Stimulated activated CD4-positive, alpha-beta T cell treated with anti-CD3 and anti-CD28 coated beads, Interleukin-4, amount 100 ng/mL, for 4 hours (primary cell): ENCODE data around the gene IER5.
"Not testable (repeated sequence)": the region's sequence is repeated elsewhere in the genome, so short reads cannot be mapped to it uniquely, and the experiment has no call there.

Source experiments
- DNase-seq, 2 experiments: peaks; one replicate each; pipeline ENCODE4 v3.0.0-alpha.2; 2020

IER5 gene

DNA sequence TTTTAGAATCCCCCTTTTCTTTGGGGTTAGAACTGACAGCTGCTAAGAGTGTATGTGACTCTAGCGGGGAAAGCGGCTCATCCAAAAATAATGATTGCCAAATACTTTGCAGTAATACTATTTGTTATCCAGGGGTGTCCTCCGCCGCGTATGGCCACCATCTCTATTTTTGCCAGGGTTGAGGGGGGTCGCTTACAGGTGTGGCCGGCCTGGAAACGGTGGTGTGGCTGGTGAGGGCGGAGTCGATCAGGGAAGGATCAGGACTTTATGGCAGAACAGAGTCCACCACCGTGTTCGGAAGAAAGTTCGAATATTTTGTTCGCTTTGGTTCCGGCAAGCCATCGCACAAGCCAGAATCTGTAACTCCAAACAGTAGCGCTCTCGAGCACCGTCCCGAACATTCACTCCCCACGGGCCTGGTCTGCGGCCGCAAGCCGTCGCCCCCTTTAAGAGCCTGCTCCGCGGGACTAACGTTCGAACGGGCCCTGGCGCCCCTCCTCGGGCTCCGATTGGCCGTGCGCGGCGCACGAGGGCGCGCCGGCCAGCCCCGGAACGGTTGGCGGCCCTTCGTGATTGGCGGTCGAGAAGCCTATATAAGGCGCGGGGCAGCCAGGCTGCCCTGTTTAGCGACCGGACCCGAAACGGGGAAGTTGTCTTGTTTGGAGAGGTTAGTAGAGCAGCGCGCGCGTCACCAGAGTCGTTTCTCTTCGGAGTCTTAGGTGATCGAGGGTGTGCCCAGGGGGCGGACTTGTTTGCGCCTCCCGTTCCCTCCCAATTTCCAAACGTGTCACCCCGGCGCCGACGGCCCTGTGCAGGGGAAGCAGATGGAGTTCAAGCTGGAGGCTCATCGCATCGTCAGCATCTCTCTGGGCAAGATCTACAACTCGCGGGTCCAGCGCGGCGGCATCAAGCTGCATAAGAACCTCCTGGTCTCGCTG lies at the start of gene IER5:
TSS of gene IER5 (plus strand) at position 622 of the 938 bp plus-strand sequence. CDS start at position 825, 203 bp downstream.
- peak; percentile 91 to 95 for DNase-seq

DNA sequence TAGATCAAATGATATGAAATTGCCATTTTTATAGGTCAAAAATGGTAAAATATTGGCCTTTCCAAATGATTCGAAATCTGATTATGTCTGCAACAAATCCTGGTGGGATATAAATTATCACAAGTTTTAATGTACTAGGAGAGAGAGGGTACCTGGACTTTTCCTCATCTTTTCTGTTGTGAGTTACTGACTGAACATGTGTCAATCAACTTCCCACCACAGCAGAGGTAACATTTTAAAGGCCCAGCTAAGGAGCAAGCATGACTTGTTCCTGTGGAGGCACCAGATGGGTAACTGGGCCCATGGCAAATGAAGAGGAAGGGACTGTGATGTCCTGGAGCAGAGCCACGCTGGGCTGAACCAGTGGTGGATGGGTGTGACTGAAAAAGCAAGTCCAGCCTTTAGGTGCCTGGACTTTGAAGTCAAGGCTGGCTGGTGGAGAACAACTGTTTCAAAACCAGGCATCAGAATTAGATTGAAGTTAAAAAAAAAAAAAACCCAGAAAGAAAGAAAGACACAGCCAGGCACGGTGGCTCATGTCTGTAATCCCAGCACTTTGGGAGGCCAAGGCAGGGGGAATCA lies 48.1 kb upstream of the IER5 start:
- DNase-seq, result no peak

DNA sequence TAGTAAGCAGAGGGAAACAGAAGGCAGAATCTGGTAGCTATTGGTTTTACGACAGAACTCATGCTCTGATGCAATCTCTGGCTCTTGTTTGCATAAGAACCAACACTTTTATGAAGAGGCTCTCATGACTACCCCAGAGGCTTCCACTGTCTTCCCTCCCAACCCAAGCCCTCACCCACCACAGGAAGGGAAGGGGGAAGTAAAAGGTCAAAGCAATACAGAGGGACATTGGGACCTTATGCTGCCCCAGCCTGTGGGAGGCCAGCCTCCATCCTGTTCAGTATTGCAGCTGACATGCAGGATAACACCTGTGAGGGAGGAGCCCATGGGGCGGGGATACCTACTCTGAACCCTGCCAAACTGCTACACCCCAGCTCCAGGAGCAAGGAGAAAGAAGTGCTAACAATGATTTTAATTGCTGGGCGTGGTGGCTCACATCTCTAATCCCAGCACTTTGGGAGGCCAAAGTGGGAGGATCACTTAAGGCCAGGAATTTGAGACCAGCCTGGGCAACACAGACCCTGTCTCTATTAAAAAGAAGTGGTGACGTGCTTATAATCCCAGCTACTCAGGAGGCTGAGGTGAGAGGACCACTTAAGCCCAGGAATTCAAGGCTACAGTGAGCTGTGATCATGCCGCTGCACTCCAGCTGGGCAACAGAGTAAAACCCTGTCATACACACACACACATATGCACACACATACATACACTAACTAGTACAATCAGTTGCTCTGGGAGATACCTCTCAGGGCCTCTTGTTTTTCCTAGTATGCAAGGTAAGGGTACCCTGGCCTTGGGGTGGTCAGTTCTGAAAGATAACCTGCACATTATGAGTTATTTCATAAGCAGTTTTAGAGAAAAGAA lies 45.2 kb upstream of the IER5 start:
- DNase-seq, result no peak

DNA sequence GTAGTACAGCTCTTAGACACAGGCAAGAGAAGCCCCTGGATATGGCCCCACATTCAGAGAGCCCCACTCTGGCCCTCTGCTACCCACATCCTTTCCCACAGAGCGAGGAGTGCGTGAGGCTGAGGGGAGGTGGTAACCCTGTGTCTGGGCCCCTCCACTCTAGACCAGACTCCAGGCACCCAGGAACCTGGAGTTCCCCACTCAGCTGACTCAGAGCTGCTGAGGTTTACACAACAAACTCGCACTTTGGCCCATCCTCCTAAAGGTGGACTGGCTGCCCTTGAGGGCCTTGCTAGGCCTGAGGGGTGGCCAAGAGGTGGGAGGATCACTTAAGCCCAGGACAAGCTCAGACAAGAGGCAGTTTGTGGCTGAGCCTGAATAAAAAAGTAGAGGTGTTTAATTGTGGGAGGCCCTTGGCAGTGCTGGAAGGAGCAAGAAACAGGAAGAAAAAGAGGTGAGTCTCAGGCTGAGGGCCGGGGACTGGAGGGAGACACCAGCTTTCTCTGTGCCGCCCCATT lies 44.0 kb upstream of the IER5 start:
- peak; percentile 16 to 32 for DNase-seq

GRCh38 chr1:181045946-181046345 lies 42.6 kb upstream of the IER5 start:
- not testable (repeated sequence) for DNase-seq

GRCh38 chr1:181049378-181049777 lies 39.1 kb upstream of the IER5 start:
- no peak for DNase-seq

DNA sequence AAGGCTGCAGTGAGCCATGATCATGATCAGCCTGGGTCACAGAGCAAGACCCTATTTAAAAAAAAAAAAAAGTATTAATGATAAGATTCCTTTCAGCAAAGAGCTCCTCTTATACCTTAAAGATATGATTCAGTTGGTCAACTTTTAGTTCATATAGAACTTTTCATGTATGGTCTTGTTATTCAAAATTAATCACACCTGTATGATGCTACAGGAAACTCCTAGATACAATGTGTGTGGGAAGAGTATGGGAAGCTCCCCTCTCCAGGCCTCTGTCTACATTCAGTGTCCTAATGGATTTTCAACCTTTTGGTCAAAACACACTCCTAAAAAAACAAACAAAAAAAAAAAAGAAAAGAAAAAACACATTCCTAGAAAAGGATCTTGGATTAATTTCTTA lies 37.6 kb upstream of the IER5 start:
- no peak for DNase-seq

DNA sequence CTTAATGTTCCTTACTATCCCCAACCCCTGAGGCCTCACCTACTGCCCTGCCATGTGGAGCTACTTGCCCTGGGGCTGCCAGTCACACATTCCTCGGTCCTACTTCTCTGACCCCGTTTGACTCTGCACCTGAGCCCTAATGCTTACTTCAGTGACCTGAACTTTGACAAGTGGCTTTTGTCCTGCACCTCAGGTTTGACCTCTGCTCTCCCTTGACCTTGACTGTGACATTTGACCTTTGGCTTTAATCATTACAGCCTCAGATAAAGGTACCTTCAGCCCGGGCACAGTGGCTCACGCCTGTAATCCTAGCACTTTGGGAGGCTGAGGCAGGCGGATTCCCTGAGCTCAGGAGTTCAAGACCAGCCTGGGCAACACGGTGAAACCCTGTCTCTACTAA lies 31.9 kb upstream of the IER5 start:
- no peak for DNase-seq

GRCh38 chr1:181057079-181057478 lies 31.4 kb upstream of the IER5 start:
- no peak for DNase-seq

DNA sequence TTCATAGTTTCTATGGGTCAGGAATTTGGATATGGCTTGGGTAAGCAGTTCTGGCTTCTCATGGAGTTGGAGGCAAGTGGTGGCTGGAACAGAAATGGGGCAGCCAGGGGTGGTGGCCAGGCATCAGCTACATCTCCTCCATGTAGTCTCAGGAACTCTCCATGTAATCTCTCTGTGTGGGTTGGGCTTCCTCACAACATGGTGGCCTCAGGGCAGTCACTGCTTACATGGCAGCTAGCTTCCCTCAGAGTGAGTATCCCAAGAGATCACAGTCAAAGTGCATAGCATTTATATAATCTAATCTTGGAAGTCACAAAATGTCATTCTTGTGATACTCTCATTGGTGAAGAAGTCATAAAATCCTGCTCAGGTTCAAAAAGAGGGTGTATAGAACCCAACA lies 29.1 kb upstream of the IER5 start:
- no peak for DNase-seq

DNA sequence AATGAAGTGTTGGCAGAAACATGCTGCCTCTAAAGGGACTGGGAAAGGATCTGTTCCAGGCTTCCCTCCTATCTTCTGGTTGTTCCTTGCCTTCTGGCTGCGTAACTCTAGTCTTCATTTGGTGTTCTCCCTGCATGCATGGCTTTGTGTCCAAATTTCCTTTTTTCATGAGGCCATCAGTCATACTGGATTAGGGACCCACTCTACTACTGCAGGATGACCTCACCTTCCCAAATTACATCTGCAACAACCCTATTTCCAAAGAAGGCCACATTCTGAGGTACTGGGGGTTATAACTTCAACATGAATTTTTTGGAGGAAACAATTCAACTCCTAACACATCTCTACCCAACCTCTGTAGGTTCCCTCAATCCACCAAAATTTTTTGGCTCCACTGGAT lies 28.4 kb upstream of the IER5 start:
- no peak for DNase-seq

GRCh38 chr1:181060947-181061346 lies 27.6 kb upstream of the IER5 start:
- DNase-seq, result not testable (repeated sequence)

DNA sequence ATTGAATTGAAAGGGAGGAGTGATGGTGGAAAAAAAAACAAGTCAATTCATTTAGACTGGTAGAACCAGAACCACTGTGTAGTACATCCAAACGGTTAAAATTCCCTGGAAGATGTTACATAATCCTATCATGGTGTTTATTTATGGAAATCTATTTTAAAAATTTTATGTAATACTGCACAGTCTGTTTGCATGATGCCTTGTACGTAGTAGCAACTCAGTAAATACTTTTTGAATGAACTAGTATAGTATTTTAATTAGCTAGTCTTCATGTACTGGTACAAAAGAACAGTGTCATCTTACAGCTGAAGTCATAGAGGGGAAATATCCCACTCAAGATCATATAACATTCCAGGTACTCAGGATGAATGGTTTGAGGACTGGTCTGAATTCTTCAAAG lies 27.0 kb upstream of the IER5 start:
- DNase-seq, result no peak

- peak in 1 of 2 experiments; percentile 9 for DNase-seq
These were observed 26.3 kb upstream of the IER5 start for GRCh38 chr1:181061891-181062835.

- DNase-seq, result peak in 1 of 2 experiments; percentile 13
These were observed 25.6 kb upstream of the IER5 start for GRCh38 chr1:181062836-181063428.

- DNase-seq, result no peak
These were observed 24.4 kb upstream of the IER5 start for GRCh38 chr1:181064011-181064623.

DNA sequence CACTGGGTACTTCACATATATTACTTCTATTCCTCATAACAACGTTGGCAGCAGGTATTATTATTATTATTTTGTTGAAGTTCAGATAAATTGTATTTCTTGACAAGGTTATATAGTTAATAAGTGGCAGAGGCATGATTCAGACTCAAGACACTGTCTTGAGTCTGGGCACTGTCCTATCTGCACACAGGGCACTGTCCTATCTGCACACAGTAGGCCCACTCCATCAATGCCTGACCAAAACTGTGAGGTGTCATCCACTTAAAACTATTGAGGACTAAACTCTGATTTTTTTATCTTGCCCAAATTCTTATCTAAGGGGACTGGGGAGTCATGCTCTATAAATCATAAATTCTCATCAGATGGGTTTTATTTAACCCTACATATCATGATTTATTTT lies 23.8 kb upstream of the IER5 start:
- DNase-seq, result no peak

DNA sequence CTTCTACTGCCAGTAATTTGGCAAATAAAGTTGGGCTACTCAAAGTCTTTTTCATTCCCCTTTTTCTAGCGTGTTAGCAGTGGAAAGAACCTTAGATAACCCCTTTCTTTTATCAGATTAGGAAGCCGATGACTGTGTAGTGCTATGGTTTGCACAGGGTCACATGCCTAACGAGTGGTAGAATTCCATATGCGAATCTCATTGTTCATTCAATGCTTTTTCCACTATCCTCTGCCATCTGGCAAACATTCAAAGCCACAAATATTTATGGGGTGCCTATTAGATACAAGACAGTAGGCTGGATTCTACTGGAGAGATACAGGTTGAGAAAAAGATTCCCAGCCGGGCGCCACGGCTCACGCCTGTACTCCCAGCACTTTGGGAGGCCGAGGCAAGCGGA lies 14.9 kb upstream of the IER5 start:
- DNase-seq, result no peak

DNA sequence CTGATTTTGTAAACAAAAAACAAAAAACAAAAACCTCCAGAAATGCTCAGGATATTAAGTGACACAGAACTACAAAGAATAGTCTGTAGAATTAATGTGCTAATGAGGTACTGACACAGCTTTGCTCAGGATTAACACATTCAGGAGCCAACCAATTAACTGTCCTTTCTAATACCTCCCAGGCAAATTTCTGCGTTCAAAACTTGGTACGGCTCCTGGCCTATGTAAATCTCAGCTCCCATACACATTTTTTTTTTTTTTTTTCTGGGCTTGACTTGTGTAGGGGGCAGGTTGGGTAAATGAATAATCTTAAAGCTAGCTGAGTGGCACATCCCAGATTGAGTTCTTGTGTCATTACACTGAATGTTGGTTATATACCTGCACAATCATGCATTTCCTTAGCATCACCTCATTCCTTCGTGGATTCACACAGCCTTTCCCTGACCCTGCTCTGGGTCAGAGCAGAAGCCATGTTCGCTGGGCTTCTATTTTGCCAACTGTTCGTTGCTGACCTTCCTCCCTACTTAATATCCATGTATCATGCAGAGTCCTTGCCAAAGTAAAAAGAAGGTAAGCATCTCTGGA lies 12.6 kb upstream of the IER5 start:
- DNase-seq, result no peak

DNA sequence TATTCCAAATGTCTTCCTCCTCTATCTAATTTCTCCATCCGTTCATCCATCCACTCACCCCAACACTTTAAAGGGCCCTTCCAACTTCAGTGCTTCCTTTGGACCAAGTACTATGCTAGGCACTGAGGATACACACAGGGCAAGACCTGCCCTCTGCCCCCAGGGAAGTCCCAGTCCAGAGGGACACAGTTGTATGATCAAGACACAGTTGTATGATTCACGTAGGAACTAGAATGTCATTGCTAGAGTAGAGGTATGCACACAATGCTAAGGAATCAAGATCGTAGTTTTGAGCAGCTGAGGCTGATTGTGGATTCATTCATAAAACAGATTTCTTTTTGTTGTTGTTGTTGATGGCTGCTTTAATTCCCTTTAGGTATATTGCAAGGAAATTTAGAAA lies 11.6 kb upstream of the IER5 start:
- DNase-seq, result no peak
